GM06990 (cell line): ENCODE measurements around the gene WLS.

Experiments used
- DNase-seq: peaks from one replicate; pipeline ENCODE4 v3.0.0-alpha.2; 2011; ENCODE audit not compliant: insufficient read length; ENCODE audit errors: extremely low read depth
- H3K27me3 ChIP-seq: replicated peaks from 2 replicates; pipeline ENCODE4 v1.6.0; 2011; ENCODE audit warnings: low read length; ENCODE audit not compliant: control insufficient read depth, insufficient read depth
- H3K36me3 ChIP-seq: 2 replicates; pipeline ENCODE4 v1.5.1; 2011; ENCODE audit warnings: low read length; ENCODE audit not compliant: control insufficient read depth, insufficient read depth
- H3K4me3 ChIP-seq: replicated peaks from 2 replicates; pipeline ENCODE4 v1.5.1; 2011; ENCODE audit warnings: low read depth, mild to moderate bottlenecking, control low read depth, low read length
- CTCF ChIP-seq: IDR thresholded peaks from 2 replicates; pipeline ENCODE4 v1.5.1; 2011; ENCODE audit warnings: low read length, control low read depth, mild to moderate bottlenecking, inconsistent platforms; ENCODE audit not compliant: insufficient read depth, poor library complexity, severe bottlenecking

The WLS gene

GRCh38 chr1:68255301-68255700 lies 23.0 kb upstream of the WLS start:
- Histone ChIP-seq H3K36me3 (no peaks in the 10 kb centered on the region), H3K27me3 (no peaks in the 10 kb centered on the region), H3K4me3 (no peak overlapping the region)
- DNase-seq: no peak
- no peak for TF ChIP-seq CTCF

GRCh38 chr1:68254667-68255226 lies 22.4 kb upstream of the WLS start:
- no peak for TF ChIP-seq CTCF
- Histone ChIP-seq H3K27me3 (no peaks in the 10 kb centered on the region), H3K36me3 (no peaks in the 10 kb centered on the region), H3K4me3 (no peak overlapping the region)
- no peak for DNase-seq

- H3K27me3 ChIP-seq: no peaks in the 10 kb centered on the region; the same call in 1 of the 2 replicates
Observed at GRCh38 chr1:68237040-68237439, 4.7 kb upstream of the WLS start.

GRCh38 chr1:68234094-68234493 lies 1.8 kb upstream of the WLS start:
- no peak for DNase-seq

More at GRCh38 chr1:68237040-68237439, 4.7 kb upstream of the WLS start:
- no peak for TF ChIP-seq CTCF
- no peak for DNase-seq
- Histone ChIP-seq H3K4me3 (no peak overlapping the region), H3K36me3 (no peaks in the 10 kb centered on the region)

GRCh38 chr1:68233202-68233601 lies 879 bp upstream of the WLS start:
- Histone ChIP-seq H3K4me3 (no peak overlapping the region), H3K27me3 (peaks cover 2% of the 10 kb centered on the region), H3K36me3 (no peaks in the 10 kb centered on the region)
- TF ChIP-seq CTCF: no peak
- DNase-seq: no peak

More at GRCh38 chr1:68234094-68234493, 1.8 kb upstream of the WLS start:
- no peak for TF ChIP-seq CTCF
- peaks cover 2% of the 10 kb centered on the region for H3K27me3 ChIP-seq
- H3K36me3 ChIP-seq: no peaks in the 10 kb centered on the region
- no peak overlapping the region for H3K4me3 ChIP-seq
